NCI-H526 (cell line): ENCODE results near the gene WDR6.

ENCODE experiments used
- DNase-seq, 2 experiments: peaks; one replicate each; lab custom pipeline; 2025; lab: John Stamatoyannopoulos, UW

Gene WDR6

GRCh38 chr3:49007068-49007770 is at the start of gene WDR6:
TSS of gene WDR6 (plus strand) at chr3:49007391. CDS start at chr3:49007432, 41 bp downstream.
- peak; percentile 94 to 98 for DNase-seq

- DNase-seq: no peak
These were observed 46.3 kb upstream of the WDR6 start for GRCh38 chr3:48960841-48961413.

GRCh38 chr3:48962340-48962739 is 44.9 kb upstream of the WDR6 start:
- DNase-seq: no peak

- DNase-seq: no peak
These were observed 44.3 kb upstream of the WDR6 start for GRCh38 chr3:48962939-48963338.

GRCh38 chr3:48963591-48963990 is 43.6 kb upstream of the WDR6 start:
- DNase-seq: no peak

GRCh38 chr3:48966367-48966766 is 40.8 kb upstream of the WDR6 start:
- DNase-seq: no peak

- no peak for DNase-seq
These were observed 40.3 kb upstream of the WDR6 start for GRCh38 chr3:48966876-48967361.

- DNase-seq: no peak
These were observed 36.6 kb upstream of the WDR6 start for GRCh38 chr3:48970586-48970985.

GRCh38 chr3:48974076-48974864 is 32.9 kb upstream of the WDR6 start:
- no peak for DNase-seq

GRCh38 chr3:48979451-48979850 is 27.7 kb upstream of the WDR6 start:
- DNase-seq: no peak

- no peak for DNase-seq
These were observed 26.9 kb upstream of the WDR6 start for GRCh38 chr3:48980295-48980694.

- DNase-seq: no peak
These were observed 25.2 kb upstream of the WDR6 start for GRCh38 chr3:48982016-48982415.

- no peak for DNase-seq
These were observed 24.5 kb upstream of the WDR6 start for GRCh38 chr3:48982686-48983085.

GRCh38 chr3:48983096-48983495 is 24.1 kb upstream of the WDR6 start:
- DNase-seq: no peak

GRCh38 chr3:48984663-48985062 is 22.5 kb upstream of the WDR6 start:
- DNase-seq: no peak

- no peak for DNase-seq
These were observed 21.3 kb upstream of the WDR6 start for GRCh38 chr3:48985831-48986376.

- DNase-seq: peak; percentile 42 to 44
These were observed 17.9 kb upstream of the WDR6 start for GRCh38 chr3:48989126-48989795.

GRCh38 chr3:48989796-48990635 is 17.2 kb upstream of the WDR6 start, which contains the start of gene P4HTM:
TSS of gene P4HTM (plus strand) at chr3:48990241. CDS start at chr3:48990257, 16 bp downstream.
- DNase-seq: peak; percentile 44 to 83

- peak; percentile 36 to 78 for DNase-seq
These were observed 16.3 kb upstream of the WDR6 start for GRCh38 chr3:48990636-48991469.
